Middle frontal gyrus (tissue), 1 donor: ENCODE data around the gene KRT17.
A peak's percentile ranks its signal among the peaks of the same experiment; 100 is the strongest.

ENCODE experiments used
- DNase-seq: peaks from one replicate; pipeline ENCODE4 v3.0.0-alpha.2; 2015; ENCODE audit warnings: low spot score; ENCODE audit errors: extremely low spot score

Gene KRT17

DNA sequence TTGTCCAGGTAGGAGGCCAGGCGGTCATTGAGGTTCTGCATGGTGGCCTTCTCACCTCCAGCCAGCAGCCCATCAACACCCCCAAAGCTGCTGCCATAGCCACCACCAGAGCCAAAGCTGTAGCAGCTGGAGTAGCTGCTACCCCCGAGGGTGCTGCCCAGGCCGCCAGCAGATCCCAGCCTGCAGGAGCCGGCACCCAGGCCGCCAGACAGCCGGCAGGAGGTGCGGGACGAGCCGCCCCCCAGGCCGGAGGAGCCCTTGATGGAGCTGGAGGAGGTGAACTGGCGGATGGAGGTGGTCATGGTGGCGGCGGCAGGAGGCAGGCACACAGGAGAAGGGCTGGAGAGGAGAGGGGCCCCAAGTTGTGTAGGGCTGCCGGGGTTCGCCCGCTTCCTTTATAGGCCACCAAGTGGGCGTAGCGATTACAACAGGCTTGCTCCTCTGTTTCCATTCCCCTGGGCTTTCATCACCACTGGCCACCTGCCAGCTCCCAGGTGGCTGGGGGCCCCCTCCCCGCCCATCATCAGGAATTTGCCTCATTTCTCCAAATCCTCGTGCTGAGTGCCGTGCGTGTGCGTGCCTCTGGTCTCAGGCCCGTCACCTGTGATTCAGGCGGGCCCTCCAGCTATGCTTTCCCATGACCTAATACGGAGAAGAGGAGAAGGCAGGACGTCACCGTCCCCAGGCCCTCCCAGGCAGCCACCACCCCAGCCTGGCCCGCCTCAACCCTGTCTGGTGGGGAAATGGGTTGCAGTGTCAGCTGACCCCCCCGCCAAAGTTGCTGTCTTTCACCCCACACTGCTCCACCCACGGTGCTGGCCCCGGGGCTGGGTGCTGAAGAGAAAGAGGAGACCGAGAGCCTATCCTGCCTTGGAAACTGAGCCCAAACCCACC lies at the start of gene KRT17:
TSS of gene KRT17 (minus strand) at position 368 of the 894 bp plus-strand sequence. CDS start at position 302, 66 bp downstream.
- DNase-seq: no peak

DNA sequence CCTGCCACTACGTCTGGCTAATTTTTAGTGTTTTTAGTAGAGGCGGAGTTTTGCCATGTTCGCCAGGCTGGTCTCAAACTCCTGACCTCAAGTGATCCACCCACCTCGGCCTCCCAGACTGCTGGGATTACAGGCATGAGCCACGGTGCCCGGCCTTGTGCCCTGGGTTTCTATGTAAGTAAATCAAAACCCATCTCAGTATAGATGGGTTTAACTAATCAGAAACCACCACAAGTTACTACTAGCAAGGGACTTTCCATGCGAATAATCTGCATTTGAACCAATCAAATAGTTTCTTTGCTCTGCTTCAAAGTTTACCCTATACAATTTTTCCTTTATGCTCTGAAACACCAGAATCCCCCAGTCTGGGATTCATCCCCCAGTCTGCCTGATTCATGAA lies 47.8 kb upstream of the KRT17 start:
- DNase-seq: no peak

DNA sequence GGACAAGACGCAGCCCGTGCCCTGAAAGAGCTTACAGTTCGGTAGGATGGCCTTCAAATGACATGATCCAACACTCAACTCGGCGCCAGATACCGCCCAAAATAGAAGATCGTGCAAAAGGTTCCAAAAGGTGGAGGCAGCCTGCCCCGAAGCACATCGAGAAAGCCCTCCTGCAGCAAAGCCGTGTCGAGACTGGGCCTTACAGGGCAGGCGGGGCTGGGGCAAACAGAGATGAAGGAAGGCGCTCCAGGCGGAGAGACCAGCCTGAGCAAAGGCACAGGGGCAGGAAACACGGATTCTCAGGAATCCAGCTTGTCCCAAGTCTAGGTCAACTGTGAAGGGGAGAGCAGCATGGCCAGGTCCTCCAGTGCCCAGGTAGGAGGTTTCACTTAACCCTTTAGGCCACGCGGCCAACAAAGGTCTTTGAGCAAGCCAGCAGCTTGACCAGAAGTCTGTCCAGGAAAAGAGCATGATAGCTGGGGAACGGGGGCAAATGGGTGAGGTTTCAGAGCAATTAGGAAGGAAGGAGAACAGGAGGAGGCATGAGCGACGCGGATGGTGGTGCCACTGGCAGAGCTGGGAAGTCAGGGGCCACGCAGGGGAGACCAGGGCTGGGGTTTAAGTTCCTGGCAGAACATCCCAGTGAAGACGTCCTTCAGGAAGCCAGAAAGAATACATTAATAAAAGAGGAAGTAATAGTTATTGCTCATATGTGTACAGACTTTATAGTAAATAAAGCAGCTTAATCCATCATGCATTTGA lies 43.1 kb upstream of the KRT17 start:
- no peak for DNase-seq

DNA sequence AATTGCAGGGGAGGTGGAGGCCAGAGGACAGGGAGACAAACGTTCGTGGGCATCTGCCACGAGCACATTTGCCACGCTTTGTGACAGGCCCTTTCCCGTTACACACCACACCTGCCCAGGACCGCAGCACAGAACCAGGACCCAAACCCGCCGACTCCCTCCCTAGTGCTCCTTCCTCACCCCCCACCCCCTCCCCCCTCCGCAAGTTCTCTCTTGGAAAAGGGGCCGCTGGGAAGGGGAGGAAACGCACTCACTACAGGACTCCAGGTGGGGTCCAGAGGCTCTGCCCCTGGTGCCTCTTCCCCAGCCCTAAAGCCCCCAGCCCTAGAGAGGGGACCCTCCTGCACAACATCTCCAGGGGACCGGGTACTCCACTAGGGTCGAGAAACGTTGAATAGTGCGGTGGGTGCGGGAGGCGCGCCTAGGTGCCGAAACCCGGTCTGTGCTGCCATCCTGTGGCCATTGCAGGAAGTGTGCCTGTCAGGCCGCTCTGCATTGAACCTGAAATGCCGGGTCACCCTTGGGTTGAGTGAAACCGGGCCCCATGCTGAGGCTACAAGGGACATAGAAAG lies 42.4 kb upstream of the KRT17 start:
- DNase-seq: no peak

DNA sequence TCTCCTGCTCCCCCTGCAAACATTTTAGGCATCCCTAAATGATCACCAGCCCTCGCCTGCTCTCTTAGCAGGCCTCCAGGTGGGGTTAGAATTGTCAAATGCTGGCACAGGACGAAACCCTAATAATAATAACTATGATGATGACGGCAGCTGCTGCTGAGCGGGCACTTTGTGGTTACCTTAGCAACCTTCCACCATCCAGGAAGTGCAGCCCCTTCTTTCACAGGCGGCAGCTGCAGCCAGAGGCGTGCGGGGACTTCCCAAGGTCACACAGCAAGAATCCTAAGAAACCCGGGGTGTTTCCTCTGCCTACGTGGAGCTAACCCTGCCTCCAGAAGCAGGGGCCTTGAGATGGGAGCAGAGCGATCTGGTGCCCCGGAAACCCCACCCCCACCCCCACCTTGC lies 41.9 kb upstream of the KRT17 start:
- no peak for DNase-seq

DNA sequence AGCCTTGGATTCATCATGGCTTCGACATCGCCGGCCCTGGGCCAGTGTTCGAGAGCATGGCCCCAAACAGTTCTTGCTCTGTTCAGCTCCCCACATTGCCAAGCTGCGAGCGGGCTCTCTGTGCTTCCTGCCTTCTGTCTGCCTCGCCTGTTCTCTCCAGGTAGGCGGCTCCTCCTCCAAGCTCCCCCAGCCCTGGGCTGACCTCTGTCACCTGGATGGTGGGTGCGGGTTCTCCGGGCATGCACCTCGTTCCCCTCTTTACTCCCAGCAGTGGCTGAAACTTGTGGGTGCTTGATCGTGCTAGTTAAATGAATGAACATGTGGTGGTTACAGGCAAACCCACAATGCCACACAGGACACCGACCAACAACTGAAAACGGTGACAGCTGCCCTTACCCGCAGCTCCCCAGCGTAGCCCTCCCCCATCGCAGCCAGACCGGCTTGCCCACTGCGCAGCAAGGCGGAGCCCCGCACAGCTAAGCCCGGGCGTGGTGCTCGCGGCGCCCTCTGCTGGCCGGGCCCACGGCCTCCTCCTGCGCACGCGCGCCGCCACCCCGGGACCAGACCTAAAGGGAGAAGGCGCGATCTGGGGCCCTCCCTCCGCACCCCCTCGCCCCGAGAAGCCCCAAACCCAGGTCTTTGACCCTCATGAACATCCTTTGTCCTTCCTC lies 41.3 kb upstream of the KRT17 start:
- peak; percentile 82 for DNase-seq

DNA sequence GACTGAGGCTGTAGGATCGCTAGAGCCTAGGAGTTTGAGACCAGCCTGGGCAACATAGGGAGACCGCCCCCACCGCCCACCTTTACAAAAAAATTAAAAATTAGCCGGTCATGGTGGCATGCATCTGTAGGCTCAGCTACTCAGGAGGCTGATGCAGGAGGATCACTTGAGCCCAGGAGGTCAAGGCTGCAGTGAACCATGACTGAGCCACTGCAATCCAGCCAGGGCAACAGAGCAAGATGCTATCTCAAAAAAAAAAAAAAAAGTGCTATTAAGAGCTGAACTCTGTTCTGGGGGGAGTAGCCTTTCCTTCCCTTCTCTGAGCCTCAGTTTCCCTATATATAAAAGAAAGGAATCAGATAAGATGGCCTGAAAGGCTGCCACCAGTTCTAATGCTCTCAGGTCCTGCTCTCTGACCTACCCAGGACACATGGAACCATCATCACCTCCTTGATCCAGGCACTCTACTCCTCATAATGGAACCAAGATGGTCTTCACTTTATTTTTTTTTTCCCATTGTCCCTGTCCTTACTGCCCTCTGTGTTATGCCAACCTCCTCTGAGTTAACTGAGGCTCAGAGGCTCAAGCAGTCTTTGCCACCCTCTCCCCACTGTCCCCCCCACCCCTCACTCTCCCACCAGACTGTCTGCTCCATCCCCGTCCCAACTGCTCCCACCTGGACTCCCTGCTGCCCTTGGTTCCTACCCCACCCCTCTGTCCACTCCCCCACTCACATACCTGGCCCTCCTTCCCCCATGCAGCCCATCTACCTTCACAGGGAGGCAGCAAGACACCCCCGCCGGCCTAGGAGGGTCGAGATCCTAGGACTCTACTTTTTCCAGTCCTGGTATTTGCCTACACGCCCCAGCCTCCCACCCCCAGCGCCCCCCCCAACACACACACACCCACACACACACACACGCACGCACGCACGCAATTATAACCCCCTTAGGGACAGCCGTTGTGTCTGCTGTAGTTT lies 40.5 kb upstream of the KRT17 start:
- DNase-seq: no peak

DNA sequence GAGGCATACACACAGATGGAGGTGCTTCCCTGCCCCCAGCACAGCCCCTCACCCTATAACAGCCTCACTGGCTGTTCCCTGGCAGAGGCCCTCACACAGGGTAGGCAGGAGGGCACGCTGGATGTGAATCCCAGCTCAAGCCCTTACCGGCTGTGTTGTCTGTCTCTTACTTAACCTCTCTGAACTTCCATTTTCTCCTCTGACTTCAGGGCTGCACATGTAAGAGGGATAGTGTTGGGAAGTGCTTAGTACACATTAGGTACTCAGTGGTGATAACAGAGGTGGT lies 39.7 kb upstream of the KRT17 start:
- DNase-seq: no peak

DNA sequence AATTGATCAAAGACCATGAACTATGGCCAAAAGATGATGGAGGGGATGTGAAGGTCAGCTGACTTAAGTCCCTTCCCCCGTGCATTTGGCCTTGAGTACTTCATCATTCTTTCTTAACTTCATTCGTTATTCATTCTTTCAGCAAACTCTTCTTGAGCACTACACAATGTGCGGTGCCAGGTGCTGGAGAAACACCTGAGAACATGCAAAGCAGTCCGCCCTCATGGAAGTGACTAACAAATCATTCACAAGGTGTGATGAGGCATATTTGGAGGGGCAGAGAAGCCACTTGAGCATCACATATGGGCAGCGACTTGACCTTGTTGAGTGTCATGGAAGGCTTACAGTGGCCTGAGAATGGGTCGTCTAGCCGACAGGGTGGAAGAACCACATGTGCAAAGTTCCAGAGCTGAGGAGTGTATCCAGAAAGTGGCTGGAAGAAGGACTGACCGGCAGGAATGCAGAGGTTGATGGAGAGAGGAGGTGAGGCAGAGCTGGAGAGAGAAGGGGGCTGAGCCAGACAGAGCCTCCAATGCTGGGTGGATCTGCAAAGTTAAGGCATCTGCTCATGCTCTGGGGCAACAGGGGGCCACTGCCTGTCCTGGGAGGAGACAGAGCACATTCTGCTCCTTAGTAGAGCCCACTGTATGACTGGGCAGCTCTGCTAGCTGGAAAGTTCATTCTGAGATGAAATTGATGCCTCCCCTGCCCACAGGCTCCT lies 39.2 kb upstream of the KRT17 start:
- no peak for DNase-seq

DNA sequence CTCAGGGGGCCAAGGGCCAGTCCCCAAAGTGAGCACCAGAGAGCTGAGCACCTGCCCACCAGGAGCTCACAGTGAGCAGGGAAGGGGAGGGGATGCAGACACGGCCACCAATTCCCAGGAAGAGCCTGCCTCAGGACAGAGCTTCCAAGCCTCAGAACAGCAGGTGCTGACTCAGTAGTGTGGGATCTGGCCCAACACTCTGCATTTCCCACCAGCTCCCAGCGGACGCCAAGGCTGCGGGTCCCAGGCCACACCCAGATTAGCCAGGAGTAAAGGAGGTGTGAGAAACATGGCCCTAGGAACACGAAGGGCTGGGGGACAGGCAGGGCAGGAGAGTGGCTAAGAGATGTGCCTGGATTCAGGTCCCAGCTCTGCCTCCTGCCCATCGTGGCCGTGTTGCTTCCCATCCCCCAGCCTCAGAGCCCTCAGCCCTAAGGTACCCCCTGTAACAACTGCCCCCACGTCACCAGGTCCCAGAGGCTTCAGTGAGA lies 35.9 kb upstream of the KRT17 start:
- DNase-seq: no peak

DNA sequence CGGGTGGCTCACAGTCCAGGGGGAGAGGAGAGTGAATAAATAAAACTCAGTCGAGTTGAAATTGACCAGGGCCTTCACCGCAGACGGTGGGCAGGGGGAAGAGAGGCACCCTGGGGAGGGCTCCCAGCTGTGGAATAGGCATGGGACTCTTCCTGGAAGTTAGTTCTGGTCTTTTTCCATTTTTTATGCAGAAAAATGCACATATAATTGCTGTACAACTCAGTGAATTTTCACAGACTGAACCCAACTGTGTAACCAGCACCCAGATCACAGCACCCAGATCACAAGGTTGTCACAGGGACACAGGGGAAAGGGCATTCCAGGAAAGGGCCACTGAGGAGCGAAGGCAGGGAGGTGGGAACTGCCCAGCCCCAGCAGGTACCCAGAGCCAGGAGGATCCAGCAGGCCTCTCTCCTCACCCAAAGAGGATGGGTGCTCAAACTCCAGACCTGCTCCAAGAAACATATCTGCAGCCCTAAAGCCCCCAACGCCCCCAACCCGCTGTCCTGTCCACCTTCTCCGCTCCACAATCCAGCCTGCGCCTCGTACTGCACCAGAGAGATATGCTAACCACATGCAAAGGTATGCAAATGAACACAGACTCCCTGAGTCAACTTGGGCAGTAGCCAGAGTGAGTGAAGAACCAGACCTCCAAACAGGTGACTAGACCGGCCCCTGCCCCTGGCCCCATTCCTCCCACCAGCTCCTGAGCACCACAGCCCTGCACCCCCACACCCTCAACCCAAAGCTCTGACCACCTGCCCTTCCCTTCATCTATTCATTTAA lies 35.2 kb upstream of the KRT17 start:
- DNase-seq: no peak

DNA sequence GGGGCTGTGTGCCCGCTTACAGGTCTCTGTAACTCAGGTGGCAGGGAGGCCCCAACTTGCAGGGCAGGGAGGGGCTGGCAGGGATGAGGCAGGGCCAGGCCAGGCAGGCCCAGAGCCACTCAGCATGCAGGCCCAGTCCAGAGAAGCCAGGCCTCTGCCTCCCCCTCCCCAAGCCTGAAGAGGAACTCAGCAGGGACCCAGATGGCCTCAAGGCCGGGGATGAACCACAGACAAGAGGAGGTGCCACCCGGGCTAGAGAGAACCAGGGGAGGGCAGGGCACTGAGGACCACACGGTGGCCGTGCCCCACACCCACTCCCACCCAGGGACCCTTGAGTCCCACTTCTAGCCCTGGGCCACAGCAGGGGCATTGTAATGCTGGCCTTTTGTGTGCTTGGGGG lies 34.5 kb upstream of the KRT17 start:
- DNase-seq: no peak

DNA sequence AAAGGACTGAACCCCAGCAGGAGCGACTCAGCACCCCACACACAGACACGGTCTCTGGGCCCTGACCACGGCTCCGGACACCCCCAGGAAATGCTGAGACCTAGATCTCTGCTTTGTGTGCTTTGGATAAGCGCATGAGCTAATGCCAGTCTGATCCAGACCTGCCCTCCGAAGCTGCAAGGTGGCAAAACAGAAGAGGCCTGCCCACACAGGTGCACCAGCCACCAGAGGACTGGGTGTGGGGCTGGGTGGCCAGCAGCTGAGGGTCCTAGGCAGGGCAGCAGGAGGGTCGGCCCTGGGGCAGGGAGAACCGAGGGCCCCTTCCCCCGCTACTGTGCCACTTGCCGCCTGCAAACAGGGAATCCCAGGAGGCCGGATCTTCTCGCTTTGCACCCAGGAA lies 33.6 kb upstream of the KRT17 start:
- DNase-seq: no peak

DNA sequence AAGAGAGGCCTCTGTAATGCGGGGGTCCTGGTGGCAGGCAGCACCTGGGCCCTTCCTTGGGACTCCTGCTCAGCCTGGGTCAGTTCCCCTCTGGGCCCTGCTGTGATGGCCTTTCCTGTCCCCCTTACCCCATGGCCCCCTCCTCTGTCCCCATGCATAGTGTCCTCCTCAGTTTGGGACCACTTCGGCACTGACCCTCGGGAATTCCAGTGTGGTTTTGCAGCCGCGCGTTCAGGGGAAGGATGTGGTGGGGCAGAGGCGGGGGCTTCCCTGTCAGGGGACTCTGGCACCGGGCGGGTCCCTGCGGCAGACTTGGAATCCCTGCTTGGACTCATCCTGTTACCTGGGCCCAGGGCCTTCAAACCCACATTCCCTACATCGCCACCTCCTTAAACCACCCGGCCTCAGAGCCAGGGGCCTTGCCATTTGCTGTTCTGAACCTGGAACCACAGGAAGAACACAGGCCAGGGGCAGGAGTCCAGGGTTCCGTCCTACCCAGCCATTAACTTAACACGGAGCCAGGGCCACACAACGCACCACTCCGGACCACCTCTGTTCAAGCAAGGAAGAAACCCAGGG lies 32.9 kb upstream of the KRT17 start:
- no peak for DNase-seq

DNA sequence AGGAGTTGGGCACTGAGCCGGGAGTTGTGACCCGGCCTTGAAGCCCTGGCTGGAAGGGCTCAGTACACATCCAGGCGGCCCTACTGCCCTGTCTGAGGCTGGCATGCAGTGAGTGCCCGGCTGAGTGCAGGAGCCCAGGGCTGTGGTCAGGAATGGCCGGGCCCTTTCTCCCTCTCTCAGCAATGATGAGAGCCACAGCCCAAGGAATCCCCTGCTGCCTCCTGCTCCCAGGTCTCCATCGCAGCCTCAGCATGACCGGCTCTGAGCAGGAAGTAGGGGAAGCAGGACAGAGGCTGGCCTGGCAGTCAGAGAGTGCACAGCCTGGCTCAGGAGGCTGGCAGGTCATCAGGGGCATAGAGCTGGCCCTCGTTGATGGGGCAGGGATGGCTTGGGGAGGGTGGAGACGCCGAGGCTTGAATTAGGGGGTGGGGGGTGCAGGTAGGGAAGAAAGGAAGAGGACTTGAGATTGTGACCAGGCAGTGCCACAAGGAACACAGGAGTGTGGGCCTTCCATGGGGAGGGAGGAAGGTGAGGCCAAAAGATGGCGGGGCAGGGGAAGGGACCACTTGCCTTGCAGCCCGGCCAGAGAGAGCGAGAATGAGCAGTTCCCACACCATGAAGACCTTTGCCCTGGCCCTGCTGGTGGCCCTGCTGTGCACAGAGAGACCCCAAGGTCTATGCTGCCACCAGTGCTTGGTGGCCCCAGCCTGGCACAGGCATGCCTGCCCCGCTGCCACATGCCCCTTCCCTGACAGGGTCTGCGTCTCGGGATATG lies 32.1 kb upstream of the KRT17 start:
- DNase-seq: no peak

DNA sequence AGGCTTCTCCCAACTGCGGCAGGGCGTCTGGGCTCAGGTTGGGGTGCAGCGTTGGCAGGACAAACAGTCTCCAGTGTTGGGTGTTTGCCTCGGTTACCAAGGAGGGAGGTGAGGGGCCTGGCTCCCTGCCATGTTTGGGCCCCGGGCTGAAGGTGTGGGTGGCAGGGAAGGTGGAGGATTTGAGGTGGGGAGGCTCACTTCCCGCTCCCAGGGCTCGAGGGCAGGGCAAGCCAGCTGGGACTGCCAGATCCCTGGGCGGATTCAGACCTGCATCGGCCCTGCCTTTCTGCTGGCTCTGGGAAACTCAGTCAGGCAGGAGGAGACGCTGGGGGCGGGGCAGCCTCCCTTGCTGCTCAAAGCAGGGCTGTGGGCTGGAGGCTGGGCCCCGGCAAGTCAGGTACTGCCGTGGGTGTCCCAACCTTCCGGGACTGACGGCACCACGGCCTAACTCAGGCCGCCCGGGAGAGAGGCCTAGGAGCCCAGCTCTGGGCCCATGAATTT lies 31.3 kb upstream of the KRT17 start:
- no peak for DNase-seq

DNA sequence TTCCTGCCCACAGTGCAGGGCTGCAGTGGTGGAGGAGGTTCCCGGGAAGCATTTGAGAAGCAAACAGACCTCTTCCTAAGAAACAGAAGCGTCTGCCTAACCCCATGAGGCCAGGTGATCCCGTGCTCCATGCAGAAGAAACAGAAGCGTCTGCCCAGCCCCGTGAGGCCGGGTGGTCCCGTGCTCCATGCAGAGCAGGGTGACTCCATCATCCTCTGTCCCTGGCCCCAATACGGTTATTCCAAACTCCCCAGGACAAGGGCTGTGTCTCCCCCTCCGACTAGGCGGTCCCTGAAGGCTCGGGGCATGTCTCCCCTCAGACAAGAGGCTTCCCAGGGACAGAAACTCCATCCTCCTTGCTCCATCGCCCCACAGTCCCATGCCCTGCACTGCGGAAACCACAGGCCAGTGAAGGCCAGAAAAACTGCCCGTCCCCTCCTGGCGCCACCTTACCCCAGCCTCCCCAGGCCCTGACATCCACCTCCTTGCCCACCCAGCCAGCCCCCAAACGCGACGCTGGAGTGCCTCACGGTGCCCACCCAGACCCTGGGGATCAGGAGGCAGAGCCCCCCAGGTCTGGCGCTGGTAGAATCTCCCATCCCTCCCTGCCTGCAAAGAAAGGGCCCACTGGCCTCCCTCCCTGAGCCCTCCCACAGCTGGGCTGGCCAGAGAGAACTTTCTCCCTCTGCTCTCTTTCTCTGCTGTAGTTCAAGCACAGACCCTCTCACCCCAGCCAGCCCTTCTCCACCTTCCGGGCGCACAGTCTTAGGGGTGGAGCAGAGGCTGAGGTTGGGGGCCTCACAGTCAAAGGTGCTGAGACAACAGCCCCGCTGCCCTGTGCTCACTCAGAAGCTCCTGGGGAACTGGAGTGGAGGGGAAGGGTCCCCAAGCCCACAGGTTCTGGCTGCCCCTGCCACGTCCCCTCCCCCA lies 30.6 kb upstream of the KRT17 start:
- no peak for DNase-seq
